DMS 273 (cell line): Measurements from ENCODE around the gene EEFSEC.

ENCODE experiments used
- DNase-seq: peaks from one replicate; lab custom pipeline; 2025; ENCODE audit not compliant: unreplicated experiment; lab: John Stamatoyannopoulos, UW

EEFSEC gene

DNA sequence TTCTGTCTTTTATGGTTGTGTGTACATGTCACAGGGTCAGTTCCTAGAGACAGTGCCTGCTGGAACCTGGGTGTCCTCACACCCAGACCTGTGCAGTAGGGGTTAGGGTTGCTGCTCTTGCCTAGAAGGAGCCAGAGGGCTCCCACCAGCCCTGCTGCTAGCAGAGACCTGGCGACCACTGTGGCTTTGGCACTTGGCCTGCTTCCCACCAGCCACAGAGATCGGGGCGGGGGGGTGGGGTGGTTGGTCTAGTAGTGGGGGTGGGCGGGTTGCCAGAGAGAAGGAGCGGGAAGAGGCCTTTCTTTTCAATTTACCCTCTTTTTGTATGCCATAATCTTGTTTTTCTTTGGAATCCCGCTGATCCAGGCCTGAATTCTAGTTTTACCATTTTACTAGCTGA lies 29.4 kb downstream of the EEFSEC start:
- no peak for DNase-seq

DNA sequence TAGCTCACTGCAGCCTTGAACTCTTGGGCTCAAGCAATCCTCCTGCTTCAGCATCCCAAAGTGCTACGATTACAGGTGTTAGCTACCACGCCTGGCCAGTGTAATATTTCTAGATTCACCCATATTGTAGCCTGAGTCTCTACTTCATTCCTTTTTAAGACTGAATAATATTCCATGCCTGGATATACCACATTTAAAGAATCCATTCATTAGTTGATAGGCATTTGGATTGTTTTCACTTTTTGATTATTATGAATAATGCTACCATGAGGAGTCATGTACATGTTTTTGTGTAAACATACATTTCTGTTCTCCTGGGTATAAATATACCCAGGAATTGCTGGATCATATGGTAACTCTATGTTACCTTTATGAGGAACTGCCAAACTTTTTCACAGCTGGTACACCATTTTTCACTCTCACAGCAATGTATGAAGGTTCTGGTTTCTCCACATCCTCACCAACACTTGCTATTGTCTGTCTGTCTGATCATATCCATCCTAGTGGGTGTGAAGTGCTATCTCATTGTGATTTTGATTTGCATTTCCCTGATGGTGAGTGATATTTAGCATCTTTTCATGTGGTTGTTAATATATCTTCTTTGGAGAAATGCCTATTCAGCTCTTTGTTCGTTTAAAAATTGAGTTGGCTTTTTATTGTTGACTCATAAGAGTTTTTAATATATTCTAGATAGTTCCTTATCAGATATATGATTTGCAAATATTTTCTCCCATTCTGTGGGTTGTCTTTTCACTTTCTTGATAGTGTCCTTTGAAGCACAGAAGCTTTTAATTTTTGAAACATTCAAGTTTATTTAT lies 32.6 kb downstream of the EEFSEC start:
- no peak for DNase-seq

DNA sequence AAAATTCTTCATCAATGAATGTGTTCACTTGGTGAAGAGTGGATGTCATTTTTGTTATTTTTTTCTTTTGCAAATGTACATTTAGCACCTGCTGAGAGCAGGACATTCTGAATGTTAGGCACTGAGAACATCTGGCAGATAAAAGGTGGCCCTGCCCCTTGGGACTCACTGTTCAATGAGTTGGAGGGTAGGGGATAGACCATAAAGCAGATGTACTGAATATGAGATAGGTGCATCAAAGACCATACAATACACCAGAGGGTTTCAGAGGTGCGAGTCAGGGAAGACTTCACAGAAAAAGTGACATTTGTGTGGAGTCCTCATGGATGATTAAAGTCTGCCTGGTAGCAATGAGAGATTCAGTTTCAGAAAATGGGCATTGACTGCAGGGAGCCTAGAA lies 34.2 kb downstream of the EEFSEC start:
- no peak for DNase-seq

DNA sequence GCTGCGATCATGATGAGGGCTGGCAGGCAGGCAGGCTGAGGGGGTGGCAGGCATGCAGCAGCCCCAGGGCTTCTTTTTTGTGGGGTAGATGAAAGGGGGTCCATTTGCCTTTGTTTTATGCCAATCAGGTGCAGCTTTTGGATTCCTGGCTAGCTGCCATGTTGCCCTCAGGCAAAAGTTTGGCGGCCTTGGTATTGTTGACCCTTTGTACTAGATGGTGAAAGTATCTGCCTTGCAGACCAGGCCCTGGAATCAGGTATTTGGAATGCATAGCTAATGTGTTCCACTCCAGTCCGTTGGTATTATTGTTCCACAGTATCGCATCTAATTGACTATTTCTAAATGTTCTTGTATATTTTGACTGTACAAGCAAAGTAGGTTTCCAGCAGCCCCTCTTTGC lies 35.0 kb downstream of the EEFSEC start:
- DNase-seq = no peak

GRCh38 chr3:128188956-128189355 lies 35.7 kb downstream of the EEFSEC start:
- no peak for DNase-seq

DNA sequence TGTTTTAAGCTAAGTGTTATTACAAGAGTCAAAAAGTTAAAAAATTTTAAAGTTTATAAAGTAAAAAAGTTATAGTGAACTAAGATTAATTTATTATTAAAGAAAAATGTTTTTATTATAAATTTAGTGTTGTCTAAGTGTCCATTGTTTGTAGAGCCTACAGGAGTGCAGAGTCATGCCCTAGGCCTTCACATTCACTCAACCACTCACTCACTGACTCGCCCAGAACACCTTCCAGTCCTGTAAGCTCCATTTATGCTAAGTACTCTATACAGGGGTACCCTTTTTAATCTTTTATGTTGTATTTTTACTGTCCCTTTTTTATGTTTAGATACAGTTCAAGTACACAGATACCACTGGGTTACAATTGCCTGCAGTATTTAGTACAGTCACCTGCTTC lies 37.2 kb downstream of the EEFSEC start:
- DNase-seq = no peak

DNA sequence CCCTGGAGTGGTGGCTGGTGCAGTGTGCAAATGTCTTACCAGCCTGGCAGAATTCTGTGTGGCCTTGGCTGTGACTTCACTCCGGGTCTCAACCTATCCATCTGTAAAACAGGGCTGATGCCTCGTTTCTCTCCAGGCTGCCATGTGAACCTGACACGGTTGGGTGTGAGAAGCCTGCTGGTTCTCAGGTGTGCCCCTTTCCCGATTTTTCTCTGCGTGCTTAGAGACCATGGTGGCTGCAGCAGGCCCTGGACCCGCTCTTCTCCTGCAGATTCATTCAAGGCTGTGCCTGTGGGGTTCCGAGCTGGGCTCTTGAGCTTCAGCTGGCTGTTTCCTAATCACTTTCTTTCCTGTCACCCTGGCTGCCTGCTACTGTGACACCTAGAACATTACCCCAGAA lies 38.9 kb downstream of the EEFSEC start:
- no peak for DNase-seq

DNA sequence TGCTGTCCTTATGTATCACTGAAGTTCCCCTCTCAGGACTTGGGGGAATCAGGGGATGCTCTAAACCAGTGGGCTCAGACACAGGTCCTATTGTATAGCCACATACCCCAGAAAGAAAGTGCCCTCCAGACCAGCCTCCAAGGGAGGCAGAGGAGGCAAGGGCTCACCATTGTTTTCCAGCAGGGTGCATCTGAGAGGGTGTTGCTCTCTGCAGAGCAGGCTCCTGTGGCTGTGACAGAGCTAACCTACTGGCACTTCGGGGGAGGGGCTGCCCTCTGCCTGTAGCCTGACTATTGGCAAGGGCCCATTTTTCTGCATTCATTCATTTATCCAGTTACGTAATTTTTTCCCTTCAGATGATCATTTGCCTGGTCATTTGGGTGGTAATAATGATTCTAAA lies 39.9 kb downstream of the EEFSEC start:
- DNase-seq = no peak

DNA sequence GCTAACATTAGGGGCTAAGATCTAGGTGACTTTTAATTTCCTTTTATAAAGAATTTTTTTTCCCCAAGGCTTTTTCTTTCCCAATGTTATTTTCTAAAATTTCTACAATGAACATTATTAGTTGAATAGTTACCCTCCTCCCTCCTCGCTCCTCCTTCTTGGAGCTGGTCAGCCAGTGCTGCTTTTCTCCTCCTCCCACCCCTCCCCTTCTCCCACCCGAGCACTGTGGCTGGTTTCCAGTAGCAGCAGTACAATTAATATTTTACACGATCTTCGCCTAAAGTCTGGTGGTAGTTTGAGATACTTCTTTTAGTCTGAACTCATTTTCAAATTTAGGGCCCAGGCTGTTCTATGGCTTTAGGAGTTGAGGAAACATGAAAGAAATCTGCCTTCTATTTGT lies 41.6 kb downstream of the EEFSEC start:
- no peak for DNase-seq

DNA sequence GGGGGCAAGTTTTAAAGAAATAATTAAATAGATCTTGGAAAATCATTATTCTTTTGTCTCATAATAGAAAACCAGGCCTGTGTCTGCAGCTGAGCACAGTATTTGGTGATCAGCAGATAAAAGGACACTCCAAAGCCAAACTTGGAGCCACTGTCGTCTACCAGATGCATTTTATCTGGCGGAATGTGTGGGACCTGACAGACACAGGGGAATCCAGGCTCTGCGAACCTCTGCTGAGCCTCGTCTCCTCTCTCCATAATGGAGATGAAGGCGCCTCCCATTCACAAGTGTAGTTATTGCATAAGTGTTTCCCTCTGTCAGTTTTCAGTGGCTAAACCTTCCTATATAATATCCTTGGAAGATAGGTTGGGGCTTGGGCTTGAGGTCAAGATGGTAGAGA lies 42.1 kb downstream of the EEFSEC start:
- no peak for DNase-seq

- no peak for DNase-seq
Measured at GRCh38 chr3:128195802-128196201, 42.5 kb downstream of the EEFSEC start.

- DNase-seq = no peak
Measured at GRCh38 chr3:128196647-128197046, 43.4 kb downstream of the EEFSEC start.

DNA sequence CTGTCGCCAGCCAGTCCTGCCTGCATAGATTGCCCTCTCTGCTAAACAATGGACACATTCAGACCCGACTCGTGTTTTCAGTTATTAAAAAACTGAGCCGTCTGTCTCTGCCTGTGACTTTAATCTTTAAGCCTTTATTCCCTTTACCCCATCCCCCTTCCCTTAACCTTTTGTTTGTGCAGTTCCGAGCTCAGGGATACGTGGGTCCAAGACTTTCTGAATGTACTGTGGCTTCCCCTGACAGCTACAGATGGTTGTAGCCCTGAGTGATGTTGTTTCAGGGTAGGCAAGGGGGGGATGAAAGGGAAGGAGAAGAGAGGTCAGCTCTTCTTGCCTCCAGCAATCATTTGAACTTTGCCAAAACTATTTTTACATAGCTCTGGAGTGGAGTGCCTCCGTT lies 44.6 kb downstream of the EEFSEC start:
- DNase-seq = no peak

GRCh38 chr3:128198313-128198712 lies 45.0 kb downstream of the EEFSEC start:
- no peak for DNase-seq

DNA sequence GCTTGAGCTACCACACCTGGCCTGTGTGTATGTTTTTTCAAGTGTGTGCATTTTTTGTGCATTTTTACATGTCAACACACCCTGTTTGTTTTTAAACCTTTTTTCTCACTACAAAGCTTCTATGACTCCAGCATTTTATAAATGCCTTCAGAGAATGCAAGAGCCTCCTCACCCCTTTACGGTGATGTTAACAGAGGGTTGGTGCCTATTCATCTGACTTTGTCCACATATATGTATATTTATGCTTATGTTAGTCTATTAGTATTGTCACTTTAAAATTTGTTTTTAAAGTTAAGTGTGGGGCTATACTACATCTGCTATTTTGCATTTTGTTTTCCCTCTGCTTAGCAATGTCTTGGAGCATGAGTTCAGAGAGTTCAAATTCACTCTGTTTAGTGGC lies 45.8 kb downstream of the EEFSEC start:
- DNase-seq = no peak

DNA sequence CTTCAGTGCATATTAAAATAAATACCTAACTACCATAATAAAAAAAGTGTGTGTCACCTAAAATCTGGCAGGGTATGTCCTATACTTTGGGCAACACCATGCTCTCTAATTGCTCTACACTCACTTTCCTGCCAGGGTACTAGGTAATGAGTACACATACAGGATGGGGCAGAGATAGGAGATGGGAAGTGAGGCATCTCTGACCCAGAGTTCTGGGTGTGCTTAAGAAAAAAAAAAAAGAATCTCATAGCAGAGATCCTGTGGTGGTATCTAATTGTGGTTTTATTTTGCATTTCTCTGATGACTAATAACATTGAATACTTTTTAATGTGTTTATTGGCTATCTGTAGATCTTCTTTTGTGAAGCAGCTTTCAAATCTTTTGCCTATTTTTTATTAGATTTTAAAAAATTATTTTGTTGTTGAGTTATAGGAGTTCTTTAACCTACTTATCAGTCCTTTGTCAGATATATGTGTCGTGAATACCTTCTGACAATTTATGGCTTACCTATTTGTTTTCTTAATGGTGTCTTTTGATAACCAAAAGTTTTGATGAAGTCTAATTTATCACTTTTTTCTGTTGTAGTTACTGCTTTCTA lies 48.0 kb downstream of the EEFSEC start:
- no peak for DNase-seq

DNA sequence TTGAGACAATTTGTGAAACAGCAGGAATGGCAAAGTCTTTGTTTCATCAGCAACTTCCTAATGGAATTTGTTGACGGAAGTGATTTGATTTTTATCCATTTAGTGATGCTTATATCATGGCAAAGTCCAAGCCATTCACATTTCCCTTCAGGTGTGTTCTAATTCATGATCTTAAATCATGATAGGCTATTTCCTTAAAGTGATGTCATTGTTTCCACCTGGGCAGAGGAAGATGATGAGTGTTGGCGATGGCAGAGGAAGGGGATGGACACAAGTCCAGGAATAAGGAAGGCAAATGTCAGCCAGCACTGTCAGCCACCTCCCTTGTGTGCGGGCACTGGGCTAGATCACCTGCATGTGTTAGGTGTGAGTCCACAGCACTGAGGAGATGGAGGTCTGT lies 49.9 kb downstream of the EEFSEC start:
- DNase-seq = no peak

- no peak for DNase-seq
Measured at GRCh38 chr3:128205558-128206145, 52.4 kb downstream of the EEFSEC start.

DNA sequence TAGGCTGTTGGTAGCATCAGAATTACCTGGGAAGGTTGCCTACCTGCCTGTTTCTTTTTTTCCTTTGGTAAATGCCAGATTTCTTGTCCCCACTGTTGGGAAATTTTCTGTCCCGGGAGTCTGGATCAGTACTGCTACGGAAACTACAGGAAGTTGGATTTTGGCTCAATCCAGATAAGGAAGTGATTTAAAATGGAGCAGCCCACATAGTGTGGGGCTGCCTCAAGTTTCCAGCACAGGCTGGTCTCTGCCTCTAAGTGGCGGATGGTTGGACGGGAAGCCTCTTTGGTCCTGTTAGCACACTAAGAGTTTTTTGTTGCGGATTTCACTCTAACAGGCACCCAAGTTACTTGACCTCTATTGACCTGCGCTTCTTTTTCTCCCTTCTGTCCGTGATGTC lies 54.7 kb downstream of the EEFSEC start:
- no peak for DNase-seq

- no peak for DNase-seq
Measured at GRCh38 chr3:128210711-128211110, 57.4 kb downstream of the EEFSEC start.

GRCh38 chr3:128214056-128214455 lies 60.8 kb downstream of the EEFSEC start:
- no peak for DNase-seq

DNA sequence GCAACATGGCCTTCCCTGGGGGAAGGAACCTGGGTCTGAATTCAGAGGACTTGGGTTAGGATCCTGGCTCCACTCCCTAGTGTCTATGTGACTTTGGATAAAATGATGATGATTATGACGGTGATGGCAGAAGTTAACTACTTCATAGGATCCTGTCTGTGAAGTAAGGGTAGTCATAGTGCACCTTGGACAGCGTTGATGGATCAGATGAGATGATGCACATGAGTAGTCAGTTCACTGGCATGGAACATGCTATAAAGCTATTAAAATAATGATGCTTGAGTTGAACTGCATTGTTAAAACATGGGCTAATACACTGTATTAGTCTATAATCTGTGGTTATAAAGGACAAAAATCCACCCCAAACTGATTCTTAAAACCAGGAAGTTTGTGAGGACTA lies 62.0 kb downstream of the EEFSEC start:
- DNase-seq = no peak
